ENCODE results near the gene PREX1. TPM values are rescaled to one million over a fixed set of nuclear protein-coding genes. Genes with fewer than 3 reads are reported as not detected.

The PREX1 gene
- polyA plus RNA-seq, 4 donors, result 13.7 to 16.7 (median 15.2) TPM

DNA sequence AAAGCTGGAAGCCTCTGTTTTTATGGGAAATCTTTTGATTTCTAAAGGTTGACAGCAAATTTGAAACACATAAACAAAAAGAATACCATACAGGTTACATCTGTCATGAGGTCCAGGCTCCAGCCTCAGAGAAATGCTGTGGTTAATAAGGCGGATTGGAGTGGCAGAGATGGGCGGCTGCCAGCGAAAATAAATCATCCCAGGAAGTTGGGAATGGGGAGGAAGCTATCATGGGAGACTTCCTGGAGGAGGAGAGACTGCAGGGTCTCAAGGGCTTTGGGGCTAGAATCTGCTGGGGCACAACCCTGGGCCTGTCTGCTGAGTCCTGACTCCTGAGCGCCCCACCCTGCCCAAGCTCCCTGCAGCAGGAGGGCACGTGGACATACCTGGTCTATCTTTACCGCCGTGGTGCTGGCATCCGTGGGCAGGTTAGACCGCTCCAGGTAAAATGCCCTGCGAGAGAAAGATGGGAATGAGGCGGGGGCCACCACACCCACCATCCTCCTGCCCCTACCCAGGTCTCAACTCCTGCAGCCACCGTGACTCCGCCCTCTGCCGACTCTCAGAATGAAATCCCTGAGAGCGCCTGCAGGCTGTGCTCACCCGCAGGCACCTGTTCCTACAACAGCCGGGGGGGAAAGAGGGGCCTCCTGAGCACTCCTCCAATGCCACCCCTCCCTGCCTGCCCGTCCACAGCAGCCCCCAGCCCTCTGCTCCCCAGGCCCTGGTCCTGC lies 197.3 kb downstream of the PREX1 start:
- DNase-seq (ENCODE audit: low read depth in 4 of 4, low spot score in 2 of 4), result no peak

DNA sequence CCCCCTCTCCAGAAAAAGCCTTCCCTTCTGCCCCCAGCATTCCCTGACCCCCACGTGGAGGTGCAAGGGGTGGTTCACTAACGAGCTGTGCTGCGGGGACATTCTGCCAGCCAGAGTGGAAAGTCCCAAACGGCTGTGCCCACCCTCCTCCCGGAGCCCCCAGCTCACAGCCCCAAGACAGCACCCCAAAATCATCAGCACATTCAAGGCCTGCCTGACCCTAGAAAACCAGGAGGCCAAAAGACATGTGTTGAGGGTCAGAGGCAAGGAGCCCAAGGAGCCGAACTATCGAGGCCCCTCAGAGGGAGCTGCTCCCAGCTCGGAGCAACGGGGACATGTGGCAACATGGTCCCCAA lies 197.9 kb downstream of the PREX1 start:
- no peak for DNase-seq (ENCODE audit: low read depth in 4 of 4, low spot score in 2 of 4)

DNA sequence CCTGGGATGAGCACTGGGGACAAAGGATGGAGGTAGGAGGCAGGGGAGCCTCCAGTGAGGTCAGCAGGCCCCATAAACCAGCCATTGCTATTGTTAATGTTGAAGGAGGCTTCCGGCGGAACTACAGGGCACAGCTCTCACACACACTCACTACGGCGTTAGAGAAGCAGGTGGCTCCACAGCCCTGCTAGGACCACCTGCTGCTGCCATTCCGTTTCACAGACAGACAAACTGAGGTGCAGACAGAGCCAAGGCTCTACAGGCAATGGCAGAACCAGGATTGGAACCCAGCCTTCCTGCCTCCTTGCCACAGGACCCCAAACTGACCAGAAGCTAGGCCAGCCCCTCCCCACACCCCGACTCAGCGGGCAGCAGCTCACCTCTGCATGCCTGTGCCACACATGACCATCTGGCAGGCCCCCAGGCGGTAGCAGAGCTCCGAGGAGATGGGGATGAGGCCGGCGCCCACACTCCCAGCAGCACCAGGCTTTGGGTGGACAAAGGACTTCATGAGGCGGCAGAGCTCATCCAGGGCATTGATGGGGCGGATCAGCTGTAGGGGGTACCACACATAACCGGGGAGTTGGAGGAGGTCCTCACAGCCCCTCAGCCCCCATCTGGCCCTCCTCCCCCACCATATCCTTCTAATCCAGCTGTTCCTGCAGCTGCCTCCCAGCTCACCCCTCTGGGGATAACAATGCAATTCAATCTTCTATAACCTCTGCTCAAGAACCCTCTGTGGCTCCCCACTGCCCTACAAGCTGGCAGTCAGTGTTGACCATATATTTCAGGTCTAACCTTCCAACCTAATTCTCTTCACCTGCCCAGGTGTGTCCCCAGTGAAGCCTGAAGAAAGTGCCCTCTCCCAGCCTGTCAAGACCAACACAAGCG lies 198.5 kb downstream of the PREX1 start:
- DNase-seq (ENCODE audit: low read depth in 4 of 4, low spot score in 2 of 4), result no peak

DNA sequence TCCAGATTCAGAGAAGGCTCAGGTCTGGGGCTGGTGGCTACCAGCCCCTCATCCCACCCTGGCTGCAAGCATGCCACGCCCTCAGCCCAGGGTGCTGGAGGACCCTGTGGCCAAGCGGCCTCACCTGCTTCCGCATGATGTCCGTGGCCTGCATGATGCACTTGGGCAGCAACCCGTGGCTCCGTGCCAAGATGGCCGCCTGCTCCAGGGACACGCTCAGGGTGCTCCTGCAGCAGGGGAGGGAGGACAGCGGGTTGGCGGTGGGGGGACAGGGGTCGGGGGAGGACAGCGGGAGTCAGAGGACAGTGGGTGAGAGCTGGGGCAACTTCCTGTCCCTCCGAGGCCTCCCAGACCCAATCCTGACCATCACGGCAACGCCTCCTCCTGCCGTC lies 200.1 kb downstream of the PREX1 start:
- no peak for DNase-seq (ENCODE audit: low read depth in 4 of 4, low spot score in 2 of 4)

DNA sequence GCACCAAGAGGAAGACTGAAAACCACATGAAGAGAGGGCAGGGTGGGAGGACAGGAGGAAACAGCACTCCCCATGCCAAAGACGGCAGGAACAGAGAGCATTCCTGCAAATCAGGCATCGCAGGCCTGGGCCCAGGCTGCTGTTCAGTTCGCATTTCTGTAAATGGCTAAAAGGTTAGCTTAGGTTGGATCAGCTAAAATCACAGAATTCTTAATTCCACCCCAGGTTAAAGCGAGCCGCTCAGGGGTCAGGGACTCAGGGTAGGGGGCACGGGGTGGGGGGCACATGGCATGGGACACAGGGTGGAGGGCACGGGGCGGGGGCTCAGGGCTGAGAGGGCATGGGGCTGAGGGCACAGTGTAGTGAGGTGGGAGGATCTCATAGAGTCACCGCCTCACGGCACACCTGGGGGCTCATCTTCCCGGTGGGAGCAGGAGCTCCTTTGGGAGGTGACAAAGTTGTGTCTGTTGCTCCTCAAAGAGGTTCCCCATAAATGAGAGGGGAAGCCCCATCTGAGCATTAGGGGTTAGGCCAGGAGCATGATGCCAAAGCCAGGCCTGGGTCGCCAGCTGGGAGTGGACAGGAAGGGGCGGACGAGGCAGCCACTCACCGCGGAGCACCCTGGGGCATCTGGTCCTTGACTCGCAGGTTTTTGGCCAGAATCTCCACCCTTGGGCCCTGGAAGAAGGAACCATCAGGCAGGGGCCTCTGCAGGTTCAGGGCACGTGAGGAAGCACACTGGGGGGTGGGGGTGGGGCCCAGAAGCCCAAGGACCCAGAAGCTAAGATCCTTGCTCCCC lies 200.7 kb downstream of the PREX1 start:
- DNase-seq (ENCODE audit: low read depth in 4 of 4, low spot score in 2 of 4), result no peak

DNA sequence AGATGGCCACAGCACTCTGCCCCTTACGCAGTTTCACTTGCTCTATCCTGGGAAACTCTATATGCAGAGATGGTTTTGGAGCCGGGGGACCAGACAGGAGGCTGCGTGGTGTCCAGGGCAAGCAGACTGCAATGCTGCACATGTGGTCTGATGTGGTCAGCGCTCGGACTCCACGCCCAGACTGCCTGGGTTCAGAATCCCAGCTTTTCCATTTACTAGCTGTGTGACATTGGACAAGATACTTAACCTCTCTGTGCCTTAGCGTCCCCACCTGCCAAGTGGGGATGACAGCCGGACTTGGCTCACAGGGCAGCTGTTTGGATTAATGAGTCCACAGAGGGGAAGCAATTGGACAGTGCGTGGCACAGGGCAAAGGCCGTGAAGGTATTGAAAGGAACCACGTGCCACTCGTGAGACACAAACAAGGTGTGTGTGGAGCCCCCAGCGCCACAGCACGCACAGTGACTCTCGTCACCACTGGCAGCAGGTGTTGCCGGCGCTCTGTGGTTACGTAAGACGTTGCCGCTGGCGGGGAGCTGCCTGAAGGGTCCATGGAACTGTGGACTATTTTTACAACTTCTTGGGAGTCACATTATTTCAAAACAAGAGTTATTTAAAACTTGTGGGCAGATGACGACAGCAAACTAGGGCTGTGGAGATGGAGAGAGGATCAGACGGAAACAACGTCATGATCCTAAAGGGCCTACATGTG lies 201.4 kb downstream of the PREX1 start:
- no peak for DNase-seq (ENCODE audit: low read depth in 4 of 4, low spot score in 2 of 4)

DNA sequence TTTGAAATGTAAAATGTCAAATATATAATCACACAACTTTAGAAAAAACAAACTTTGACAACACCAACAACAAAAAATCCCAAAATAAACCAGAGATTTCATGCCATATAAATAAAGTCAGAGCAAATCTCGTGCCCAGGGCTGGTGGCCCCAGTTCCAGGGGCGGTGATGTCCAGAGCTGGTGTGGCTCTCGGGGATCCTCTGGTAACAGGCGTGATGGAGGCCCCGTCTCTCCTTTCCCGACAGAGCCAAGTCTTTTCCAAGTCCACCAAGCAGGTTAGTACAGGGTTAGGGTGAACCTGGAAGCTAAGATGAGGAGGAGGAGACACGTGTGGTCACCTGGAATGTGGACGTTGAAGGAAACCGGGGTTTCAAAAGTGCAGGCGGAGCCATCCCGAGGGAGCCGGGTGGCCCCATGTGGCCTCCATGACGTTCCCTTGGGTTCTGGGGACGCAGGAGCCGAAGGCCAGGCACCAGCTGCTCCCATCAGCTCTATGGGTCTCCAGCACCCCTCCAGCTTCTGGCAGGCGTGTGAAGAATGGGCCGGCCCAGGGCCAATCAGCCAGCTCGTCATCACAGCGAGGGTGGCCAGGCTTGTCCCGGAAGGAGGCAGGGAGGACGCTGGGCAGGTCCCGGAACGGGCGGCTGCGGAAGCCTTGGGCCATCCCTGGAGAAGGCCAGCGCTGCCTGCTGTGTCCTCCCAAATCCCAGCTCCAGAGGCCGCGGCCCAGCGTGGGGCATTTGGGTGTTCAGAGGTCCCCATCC lies 202.5 kb downstream of the PREX1 start:
- DNase-seq (ENCODE audit: low read depth in 4 of 4, low spot score in 2 of 4), result no peak

DNA sequence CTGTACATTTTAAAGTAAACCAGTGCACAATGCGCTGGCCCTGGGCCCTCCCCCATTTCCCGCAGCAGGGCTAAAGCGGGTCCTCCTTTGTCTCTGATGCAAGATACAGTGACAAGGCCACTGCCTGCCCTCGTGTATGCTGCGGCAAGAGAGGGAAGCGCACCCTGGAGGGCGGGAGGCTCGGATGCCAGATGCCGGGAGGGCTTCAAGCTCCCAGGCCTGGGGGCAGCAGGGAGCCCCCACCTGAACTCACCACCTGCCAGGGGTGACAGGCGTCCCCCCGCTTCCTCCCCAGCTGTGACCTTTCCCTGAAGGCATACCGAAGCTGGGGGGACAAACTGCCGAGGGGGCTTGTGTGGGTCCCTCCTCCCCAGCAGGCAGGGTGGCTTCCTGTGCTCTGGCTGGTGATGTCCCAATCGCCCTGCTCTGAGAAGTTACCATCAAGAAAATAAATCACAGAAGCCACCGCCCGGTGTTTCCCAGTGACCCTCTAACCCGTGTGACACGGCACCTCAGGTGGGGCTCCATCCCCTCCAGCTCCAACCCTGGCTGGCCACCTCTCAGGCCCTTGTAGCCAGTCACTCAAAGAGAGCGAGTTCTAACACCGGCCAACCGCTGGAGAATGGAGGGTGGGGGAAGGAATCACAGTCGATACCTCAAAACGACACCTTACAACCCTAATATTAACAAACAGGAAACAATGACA lies 203.3 kb downstream of the PREX1 start:
- no peak for DNase-seq (ENCODE audit: low read depth in 4 of 4, low spot score in 2 of 4)

DNA sequence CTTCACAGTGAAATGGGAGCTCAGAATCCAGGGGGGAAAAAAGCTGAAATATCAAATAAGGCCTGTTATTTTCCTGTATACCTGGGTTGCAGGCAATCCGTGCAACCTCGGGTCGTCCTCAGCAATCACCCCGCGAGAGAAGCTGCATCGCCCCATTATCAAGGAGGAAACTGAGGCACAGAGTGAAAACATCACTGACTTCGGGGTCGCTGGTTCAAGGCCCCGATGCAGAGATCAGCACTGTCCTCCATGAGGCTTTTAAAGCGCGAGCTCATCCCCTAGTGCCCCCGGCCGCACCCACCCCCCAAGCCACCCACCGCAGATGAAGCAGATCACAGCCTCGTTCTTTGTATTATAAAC lies 203.9 kb downstream of the PREX1 start:
- DNase-seq (ENCODE audit: low read depth in 4 of 4, low spot score in 2 of 4), result no peak

DNA sequence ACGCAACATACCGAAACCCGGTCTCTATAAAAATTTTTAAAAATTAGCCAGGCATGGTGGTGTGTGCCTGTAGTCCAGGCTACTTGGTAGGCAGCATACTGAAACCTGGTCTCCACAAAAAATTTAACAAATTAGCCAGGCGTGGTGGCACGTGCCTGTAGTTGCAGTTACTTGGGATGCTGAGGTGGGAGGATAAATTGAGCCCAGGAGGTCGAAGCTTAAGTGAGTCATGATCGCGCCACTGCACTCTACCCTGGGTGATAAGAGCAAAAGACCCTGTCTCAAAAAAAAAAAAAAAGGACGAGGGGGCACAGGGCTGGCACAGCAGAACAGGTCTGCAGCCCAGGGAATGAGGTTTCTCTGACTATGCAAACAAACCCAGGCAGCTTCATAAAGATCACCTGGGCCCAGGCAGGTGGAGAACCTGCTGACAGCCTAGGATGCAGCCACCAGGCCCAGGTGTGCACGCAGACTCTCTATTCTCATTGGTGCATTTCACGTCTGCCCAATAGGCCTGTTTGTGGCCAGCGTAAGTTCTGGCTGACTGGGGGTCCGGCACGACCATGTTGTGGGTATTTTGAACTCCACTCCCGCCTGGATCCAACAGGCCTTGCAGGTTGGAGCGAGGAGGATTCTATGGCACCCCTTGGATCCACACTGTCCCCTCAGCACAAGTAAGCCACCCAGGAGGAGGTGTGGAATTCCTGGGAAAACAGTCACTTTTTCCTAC lies 204.5 kb downstream of the PREX1 start:
- DNase-seq (ENCODE audit: low read depth in 4 of 4, low spot score in 2 of 4), result no peak

DNA sequence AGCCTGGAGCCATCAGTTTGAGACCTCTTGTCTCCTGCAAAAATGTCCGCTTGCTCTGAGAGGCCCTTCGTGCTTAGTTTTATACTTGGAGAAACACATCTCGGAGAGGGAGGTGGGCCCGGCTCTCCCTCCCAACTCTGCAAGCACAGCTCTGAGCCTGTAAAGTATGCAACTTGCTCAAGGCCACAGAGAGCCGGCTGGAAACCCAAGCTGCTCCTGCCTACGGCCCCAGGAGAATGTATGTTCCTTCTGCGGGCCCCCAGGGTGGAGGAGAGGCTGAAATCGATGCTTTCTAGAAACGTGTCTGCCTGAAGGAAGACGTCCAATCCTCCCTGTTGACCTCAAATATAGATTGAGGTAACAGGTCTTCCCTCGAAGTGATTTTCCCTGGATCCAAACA lies 205.4 kb downstream of the PREX1 start:
- no peak for DNase-seq (ENCODE audit: low read depth in 4 of 4, low spot score in 2 of 4)

DNA sequence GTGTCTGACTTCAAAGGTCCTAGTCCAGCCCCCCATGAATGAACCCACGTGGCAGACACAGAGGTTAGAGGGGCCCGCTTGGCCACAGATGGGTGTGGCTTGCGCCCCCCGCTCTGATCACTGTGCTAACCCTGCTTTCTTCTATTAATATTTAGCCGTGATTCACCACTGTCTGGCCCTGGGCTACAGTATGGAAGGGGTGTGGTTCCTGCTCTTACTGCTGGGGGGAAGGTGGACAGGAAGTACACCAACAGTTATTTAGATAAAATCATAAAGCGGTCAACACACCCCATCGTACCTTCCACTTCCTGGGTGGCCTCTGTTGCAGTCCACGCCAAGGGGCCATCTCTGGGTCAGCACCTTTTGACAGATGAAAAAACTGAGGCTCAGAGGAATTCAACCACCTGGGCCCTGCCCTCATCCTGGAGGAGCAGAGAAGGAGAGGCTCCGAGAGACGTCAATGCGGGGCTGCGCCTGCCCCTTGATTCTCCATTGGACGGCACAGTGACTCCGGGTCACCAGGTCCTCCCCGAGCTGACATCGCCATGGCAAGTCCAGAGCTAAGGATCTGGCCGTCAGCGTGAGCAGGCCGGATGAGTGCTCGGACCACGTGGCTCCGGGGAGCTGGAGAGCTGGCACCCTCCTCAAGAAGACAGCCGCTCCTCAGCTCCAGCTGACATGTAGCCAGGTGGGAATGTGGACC lies 206.3 kb downstream of the PREX1 start:
- no peak for DNase-seq (ENCODE audit: low read depth in 4 of 4, low spot score in 2 of 4)

DNA sequence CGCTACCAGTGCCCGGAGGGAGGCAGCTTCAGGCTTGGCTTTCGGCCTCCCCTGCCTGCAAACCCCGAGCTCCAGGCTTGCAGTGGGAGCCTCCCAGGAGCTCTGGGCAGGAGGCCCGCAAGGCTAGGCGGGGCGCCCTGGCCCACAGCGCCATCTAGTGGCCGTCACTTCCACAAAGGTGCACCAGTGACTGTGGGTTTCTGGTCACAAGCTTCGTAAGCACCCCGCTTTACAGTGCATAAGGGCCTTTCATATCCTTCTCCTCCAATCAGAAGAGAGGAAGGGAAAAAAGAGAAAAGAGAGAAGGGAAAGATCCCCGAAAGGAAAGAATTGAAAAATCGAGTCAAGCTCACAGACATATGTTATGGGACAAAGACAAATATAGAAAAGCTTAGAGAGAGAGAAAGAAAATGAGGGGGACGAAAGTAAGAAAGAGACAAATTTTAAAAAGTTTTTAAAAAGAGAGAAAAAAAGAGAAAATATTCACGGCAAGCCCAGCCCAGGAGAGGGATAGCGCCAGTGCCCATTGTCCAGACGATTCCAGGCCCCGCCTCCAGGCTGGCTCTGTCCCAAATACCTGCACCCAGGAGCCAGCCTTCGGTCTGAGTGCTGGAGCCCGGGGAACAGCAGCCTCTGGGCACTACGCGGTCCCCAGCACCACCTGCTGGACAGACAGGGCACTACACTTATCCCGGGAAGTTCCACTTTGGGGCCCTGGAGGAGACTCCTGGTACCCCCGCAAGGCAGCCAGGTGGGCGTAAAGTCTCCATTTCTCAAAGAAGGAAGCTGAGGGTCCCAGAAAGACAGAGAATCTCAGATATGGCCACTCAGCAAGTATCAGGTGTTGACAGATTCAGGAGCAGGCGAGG lies 207.1 kb downstream of the PREX1 start:
- DNase-seq (ENCODE audit: low read depth in 4 of 4, low spot score in 2 of 4), result peak; percentile 75 to 90 (median 78)

DNA sequence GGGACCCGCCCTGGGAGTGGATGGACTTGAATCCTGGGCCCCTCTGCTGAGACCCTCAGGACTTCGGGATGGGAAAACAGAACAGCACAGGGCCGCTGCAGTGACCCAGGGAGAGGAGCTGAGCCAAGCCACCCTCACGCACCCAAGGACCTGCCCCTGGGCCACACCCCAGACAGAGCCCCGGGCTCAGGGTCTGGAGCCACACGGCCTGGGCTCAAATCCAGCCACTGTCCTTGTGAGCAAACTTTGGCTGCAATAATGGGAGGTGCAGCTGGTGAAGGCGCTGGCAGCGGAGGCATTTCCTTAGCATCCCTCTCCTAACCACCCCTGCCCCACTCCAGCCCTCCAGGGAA lies 207.7 kb downstream of the PREX1 start:
- no peak for DNase-seq (ENCODE audit: low read depth in 4 of 4, low spot score in 2 of 4)

DNA sequence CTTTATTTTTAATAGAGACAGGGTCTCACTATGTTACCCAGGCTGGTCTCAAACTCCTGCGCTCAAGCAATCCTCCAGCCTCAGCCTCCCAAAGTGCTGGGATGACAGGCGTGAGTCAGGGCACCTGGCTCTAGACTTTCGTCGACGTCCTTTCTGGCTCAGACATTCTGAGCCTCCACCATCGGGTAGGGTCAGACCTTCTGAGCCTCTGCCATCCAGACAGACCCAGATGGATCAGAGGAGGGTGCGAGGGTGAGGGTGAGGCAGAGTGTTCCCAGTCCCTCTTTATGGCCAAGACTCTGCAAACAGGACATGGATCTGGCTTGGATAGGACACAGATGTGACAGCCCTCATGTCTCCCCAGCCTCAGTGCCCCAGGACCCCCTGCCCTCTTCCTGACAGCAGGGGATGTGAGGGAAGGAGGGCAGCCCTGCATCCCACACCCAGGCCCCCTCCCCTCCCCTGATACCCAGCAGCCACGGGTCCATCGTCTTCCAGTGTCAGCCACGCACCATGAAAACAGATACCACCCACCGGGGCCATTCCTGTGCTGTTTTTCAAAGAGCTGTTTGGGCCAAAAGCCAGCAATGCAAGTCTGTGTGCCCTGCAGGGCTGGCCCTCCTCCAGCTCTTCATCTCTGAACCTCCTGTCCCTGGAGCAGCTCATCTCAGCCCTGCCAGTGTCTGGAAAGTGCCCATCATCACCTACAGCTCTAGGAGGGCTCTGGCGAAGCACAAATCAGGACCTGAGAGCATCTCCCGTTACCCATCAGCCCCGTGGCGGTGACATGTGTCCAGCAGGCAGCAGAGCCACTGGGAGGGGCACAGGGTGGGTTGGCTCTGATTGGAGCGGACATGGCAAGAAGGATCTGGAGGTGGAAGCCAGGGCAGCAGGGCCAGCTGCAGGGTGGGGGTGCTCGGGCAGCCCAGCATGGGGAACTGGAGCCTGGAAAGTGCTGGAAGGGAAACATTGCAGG lies 208.4 kb downstream of the PREX1 start:
- DNase-seq (ENCODE audit: low read depth in 4 of 4, low spot score in 2 of 4), result no peak

DNA sequence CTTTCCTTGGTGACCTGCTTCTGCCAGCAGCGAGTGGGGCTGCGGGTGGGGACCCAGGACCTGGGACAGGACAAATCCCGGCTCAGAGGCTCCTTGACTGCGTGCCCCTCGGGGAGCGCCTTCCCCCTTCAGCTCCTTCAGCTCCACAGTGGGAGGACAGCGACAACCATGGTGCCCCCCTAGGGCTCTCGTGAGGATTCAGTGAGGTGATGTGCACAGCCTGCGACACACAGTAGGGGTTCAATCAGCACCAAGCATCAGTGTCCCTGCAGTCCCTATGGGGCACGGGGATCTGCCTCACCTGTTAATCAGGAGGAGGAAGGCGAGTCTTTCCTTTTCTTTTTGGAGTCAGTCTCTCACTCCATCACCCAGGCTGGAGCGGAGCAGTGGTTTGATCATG lies 209.2 kb downstream of the PREX1 start:
- no peak for DNase-seq (ENCODE audit: low read depth in 4 of 4, low spot score in 2 of 4)

Measured in left renal cortex interstitium (tissue), 4 donors.